Measurements from ENCODE around the gene SRPK1.
A peak's percentile ranks its signal among the peaks of the same experiment; 100 is the strongest.

SRPK1 gene

GRCh38 chr6:35920793-35921732, at the start of gene SRPK1:
TSS of gene SRPK1 (minus strand) at chr6:35921098. CDS start at chr6:35921056, 42 bp downstream.
- H3K9me2 ChIP-seq (replicated peaks; ENCODE audit: control insufficient read depth, low read length), result no peaks in the 10 kb centered on the region
- TF ChIP-seq EZH2phosphoT487 (IDR thresholded peaks at IDR 0.05; ENCODE audit: borderline replicate concordance, low read length) (no peak), CTCF (IDR thresholded peaks at IDR 0.05; ENCODE audit: low read depth, low read length, poor library complexity, severe bottlenecking) (no peak)
- peaks cover 51% of the 10 kb centered on the region for H3K79me2 ChIP-seq (ENCODE audit: control insufficient read depth, low read length)
- H3K9me3 ChIP-seq (ENCODE audit: control insufficient read depth, insufficient read depth, low read length), result no peaks in the 10 kb centered on the region
- H3K27me3 ChIP-seq (ENCODE audit: control insufficient read depth, low read length), result no peaks in the 10 kb centered on the region
- peaks cover 34% of the 10 kb centered on the region for H3K4me1 ChIP-seq (ENCODE audit: control insufficient read depth, low read length)
- peak within 1 kb of the TSS; percentile 34 for H3K27ac ChIP-seq (ENCODE audit: low read depth, low read length)
- H3K4me2 ChIP-seq (ENCODE audit: low read length), result peak within 1 kb of the TSS; percentile 92
- H3K4me3 ChIP-seq (ENCODE audit: low read length), result peak within 1 kb of the TSS; percentile 100
- H3K36me3 ChIP-seq (ENCODE audit: control insufficient read depth, low read length), result peaks cover 42% of the 10 kb centered on the region
- peaks cover 10% of the 10 kb centered on the region for H4K20me1 ChIP-seq (ENCODE audit: control insufficient read depth, insufficient read depth, low read depth, low read length)
- no peaks in the 10 kb centered on the region for H3F3A ChIP-seq (ENCODE audit: control insufficient read depth, insufficient read depth)

GRCh38 chr6:35970181-35970580, 49.3 kb upstream of the SRPK1 start:
- Histone ChIP-seq H3K4me2 (ENCODE audit: low read length) (no peak overlapping the region), H3K79me2 (ENCODE audit: control insufficient read depth, low read length) (no peaks in the 10 kb centered on the region), H3K4me3 (ENCODE audit: low read length) (no peak overlapping the region), H3K9me2 (replicated peaks; ENCODE audit: control insufficient read depth, low read length) (no peaks in the 10 kb centered on the region), H3K27me3 (ENCODE audit: control insufficient read depth, low read length) (0 out of 2 replicates have a peak, but pooled peaks cover 2% of the 10 kb centered on the region), H4K20me1 (ENCODE audit: control insufficient read depth, insufficient read depth, low read depth, low read length) (no peaks in the 10 kb centered on the region), H3K9me3 (ENCODE audit: control insufficient read depth, insufficient read depth, low read length) (no peaks in the 10 kb centered on the region), H3K4me1 (ENCODE audit: control insufficient read depth, low read length) (no peaks in the 10 kb centered on the region), H3K36me3 (ENCODE audit: control insufficient read depth, low read length) (no peaks in the 10 kb centered on the region), H3F3A (ENCODE audit: control insufficient read depth, insufficient read depth) (no peaks in the 10 kb centered on the region), H3K27ac (ENCODE audit: low read depth, low read length) (no peak overlapping the region)
- TF ChIP-seq EZH2phosphoT487 (IDR thresholded peaks at IDR 0.05; ENCODE audit: borderline replicate concordance, low read length) (no peak), CTCF (IDR thresholded peaks at IDR 0.05; ENCODE audit: low read depth, low read length, poor library complexity, severe bottlenecking) (no peak)

- H3K9me2 ChIP-seq (replicated peaks; ENCODE audit: control insufficient read depth, low read length), result no peaks in the 10 kb centered on the region
- H3K4me3 ChIP-seq (ENCODE audit: low read length), result no peak overlapping the region
- 0 out of 2 replicates have a peak, but pooled peaks cover 2% of the 10 kb centered on the region for H3K27me3 ChIP-seq (ENCODE audit: control insufficient read depth, low read length)
- H3K79me2 ChIP-seq (ENCODE audit: control insufficient read depth, low read length), result no peaks in the 10 kb centered on the region
- no peak overlapping the region for H3K4me2 ChIP-seq (ENCODE audit: low read length)
- H3K27ac ChIP-seq (ENCODE audit: low read depth, low read length), result no peak overlapping the region
- no peaks in the 10 kb centered on the region for H4K20me1 ChIP-seq (ENCODE audit: control insufficient read depth, insufficient read depth, low read depth, low read length)
- TF ChIP-seq EZH2phosphoT487 (IDR thresholded peaks at IDR 0.05; ENCODE audit: borderline replicate concordance, low read length) (no peak), CTCF (IDR thresholded peaks at IDR 0.05; ENCODE audit: low read depth, low read length, poor library complexity, severe bottlenecking) (no peak)
- H3K9me3 ChIP-seq (ENCODE audit: control insufficient read depth, insufficient read depth, low read length), result no peaks in the 10 kb centered on the region
- H3K4me1 ChIP-seq (ENCODE audit: control insufficient read depth, low read length), result no peaks in the 10 kb centered on the region
- no peaks in the 10 kb centered on the region for H3F3A ChIP-seq (ENCODE audit: control insufficient read depth, insufficient read depth)
- no peaks in the 10 kb centered on the region for H3K36me3 ChIP-seq (ENCODE audit: control insufficient read depth, low read length)
Observed at GRCh38 chr6:35969646-35970045, 48.7 kb upstream of the SRPK1 start.

All from DOHH2 (cell line).